ENCODE data around the gene EEFSEC.

Gene EEFSEC

GRCh38 chr3:128175768-128176167, 22.5 kb downstream of the EEFSEC start:
- TF ChIP-seq CTCF (conservative IDR thresholded peaks at IDR 0.05; ENCODE audit: low read depth, low read length) = no peak
- H3K4me3 ChIP-seq (ENCODE audit: low read length) = no peak overlapping the region
- no peak for DNase-seq (ENCODE audit: low read depth)

GRCh38 chr3:128176276-128176833, 23.1 kb downstream of the EEFSEC start:
- no peak for DNase-seq (ENCODE audit: low read depth)
- TF ChIP-seq CTCF (conservative IDR thresholded peaks at IDR 0.05; ENCODE audit: low read depth, low read length) = no peak
- H3K4me3 ChIP-seq (ENCODE audit: low read length) = no peak overlapping the region

GRCh38 chr3:128177865-128178264, 24.6 kb downstream of the EEFSEC start:
- H3K4me3 ChIP-seq (ENCODE audit: low read length) = no peak overlapping the region
- TF ChIP-seq CTCF (conservative IDR thresholded peaks at IDR 0.05; ENCODE audit: low read depth, low read length) = no peak
- no peak for DNase-seq (ENCODE audit: low read depth)

- no peak for TF ChIP-seq CTCF (conservative IDR thresholded peaks at IDR 0.05; ENCODE audit: low read depth, low read length)
- no peak overlapping the region for H3K4me3 ChIP-seq (ENCODE audit: low read length)
- no peak for DNase-seq (ENCODE audit: low read depth)
Observed at GRCh38 chr3:128178782-128179483, 25.7 kb downstream of the EEFSEC start.

- no peak overlapping the region for H3K4me3 ChIP-seq (ENCODE audit: low read length)
- no peak for DNase-seq (ENCODE audit: low read depth)
- TF ChIP-seq CTCF (conservative IDR thresholded peaks at IDR 0.05; ENCODE audit: low read depth, low read length) = no peak
Observed at GRCh38 chr3:128179484-128179819, 26.2 kb downstream of the EEFSEC start.

- no peak for DNase-seq (ENCODE audit: low read depth)
- H3K4me3 ChIP-seq (ENCODE audit: low read length) = no peak overlapping the region
- no peak for TF ChIP-seq CTCF (conservative IDR thresholded peaks at IDR 0.05; ENCODE audit: low read depth, low read length)
Observed at GRCh38 chr3:128180436-128180835, 27.2 kb downstream of the EEFSEC start.

- H3K4me3 ChIP-seq (ENCODE audit: low read length) = no peak overlapping the region
- DNase-seq (ENCODE audit: low read depth) = no peak
- TF ChIP-seq CTCF (conservative IDR thresholded peaks at IDR 0.05; ENCODE audit: low read depth, low read length) = no peak
Observed at GRCh38 chr3:128180913-128181312, 27.6 kb downstream of the EEFSEC start.

Data from retinal pigment epithelial cell (primary cell).